Hepatocyte (in vitro differentiated cells): ENCODE data around the gene CD34. TPM values are rescaled to one million over a fixed set of nuclear protein-coding genes. Genes with fewer than 3 reads are reported as not detected.

Source experiments
- DNase-seq: peaks from one replicate; pipeline ENCODE4 v3.0.0-alpha.2; 2016; ENCODE audit warnings: low spot score
- H2AFZ ChIP-seq: fragments of 200-600 bp; sonication (generic); 2 replicates; pipeline ENCODE4 v1.6.0; 2016; ENCODE audit warnings: antibody characterized with exemption, mild to moderate bottlenecking
- H3K27ac ChIP-seq: fragments of 200-600 bp; sonication (generic); 2 replicates; pipeline ENCODE4 v1.5.1; 2016; ENCODE audit warnings: mild to moderate bottlenecking
- H3K27me3 ChIP-seq: fragments of 200-600 bp; sonication (generic); 2 replicates; pipeline ENCODE4 v1.6.1; 2016
- H3K36me3 ChIP-seq: fragments of 200-600 bp; sonication (generic); replicated peaks from 2 replicates; pipeline ENCODE4 v1.5.1; 2016; ENCODE audit warnings: low read depth; ENCODE audit not compliant: insufficient read depth
- H3K4me1 ChIP-seq: fragments of 200-600 bp; sonication (generic); 2 replicates; pipeline ENCODE4 v1.5.1; 2016; ENCODE audit warnings: mild to moderate bottlenecking, moderate library complexity; ENCODE audit not compliant: insufficient read depth
- H3K4me2 ChIP-seq: fragments of 200-600 bp; sonication (generic); 2 replicates; pipeline ENCODE4 v1.6.0; 2016
- H3K4me3 ChIP-seq: fragments of 200-600 bp; sonication (generic); 2 replicates; pipeline ENCODE4 v1.5.1; 2016; ENCODE audit warnings: mild to moderate bottlenecking
- H3K79me2 ChIP-seq: fragments of 200-600 bp; sonication (generic); 2 replicates; pipeline ENCODE4 v1.6.0; 2017; ENCODE audit warnings: mild to moderate bottlenecking
- H3K9me2 ChIP-seq: fragments of 200-600 bp; sonication (generic); replicated peaks from 2 replicates; pipeline ENCODE4 v1.6.0; 2017; ENCODE audit warnings: mild to moderate bottlenecking; ENCODE audit not compliant: insufficient read depth
- H3K9me3 ChIP-seq: fragments of 200-600 bp; sonication (generic); 2 replicates; pipeline ENCODE4 v1.5.1; 2016; ENCODE audit warnings: low read depth, mild to moderate bottlenecking
- H4K20me1 ChIP-seq: fragments of 200-600 bp; sonication (generic); 2 replicates; pipeline ENCODE4 v1.6.0; 2016; ENCODE audit warnings: mild to moderate bottlenecking; ENCODE audit not compliant: insufficient read depth, poor library complexity, severe bottlenecking
- EZH2 ChIP-seq: fragments of 200-600 bp; sonication (generic); IDR thresholded peaks from 2 replicates; pipeline ENCODE4 v1.6.1; 2016; ENCODE audit warnings: antibody characterized with exemption, mild to moderate bottlenecking, borderline replicate concordance
- EZH2phosphoT487 ChIP-seq: fragments of 200-600 bp; sonication (generic); IDR thresholded peaks from one replicate; pipeline ENCODE4 v1.6.1; 2018; ENCODE audit warnings: antibody characterized with exemption, mild to moderate bottlenecking, low read depth, moderate library complexity; ENCODE audit not compliant: unreplicated experiment, severe bottlenecking
- WGBS: methylation state at CpG from one replicate; pipeline ENCODE4 v1.1.6; 2016; ENCODE audit warnings: low lambda C conversion rate; ENCODE audit errors: missing lambda C conversion rate; 5-methylcytosine and 5-hydroxymethylcytosine counted together
- polyA plus RNA-seq: library from polyadenylated mRNA; unstranded; fragments of >200 nt; fragmentation: Nextera tagmentation; extraction: Ambion mirVana; gene quantifications from 2 replicates; pipeline ENCODE4 v1.2.1, GENCODE V29; 2016
- total RNA-seq: library from RNA; depleted of rRNA; stranded (reverse); fragments of >200 nt; gene quantifications from 2 replicates; pipeline ENCODE4 v1.2.3, GENCODE V29; 2014
- TF ChIP-seq, protein P1 (sequence below): fragments of 200-600 bp; sonication (generic); IDR thresholded peaks from 2 replicates; pipeline ENCODE4 v1.5.1; 2016; ENCODE audit warnings: antibody characterized with exemption, mild to moderate bottlenecking; ENCODE audit not compliant: poor library complexity

The CD34 gene
- total and polyA plus RNA-seq, 2 experiments from 2014 or later, result 0.90 to 2.4 TPM

DNA sequence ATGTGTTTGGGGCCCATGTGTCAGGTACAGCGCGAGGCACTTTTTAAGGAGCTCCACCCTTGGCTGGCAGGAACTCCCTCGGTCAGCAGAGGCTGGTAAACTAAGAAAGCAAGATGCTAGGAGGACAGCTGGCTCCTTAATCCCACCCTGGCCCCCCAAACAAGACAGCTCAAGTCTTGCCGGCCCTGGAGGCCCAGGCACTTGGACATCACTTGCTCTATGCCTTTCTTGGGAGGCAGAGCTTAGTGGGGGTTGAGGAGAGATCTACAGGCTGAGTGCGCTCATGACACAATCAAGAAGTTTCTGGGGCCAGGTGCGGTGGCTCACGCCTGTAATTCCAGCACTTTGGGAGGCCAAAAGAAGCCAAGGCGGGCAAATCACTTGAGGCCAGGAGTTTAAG is 78.1 kb downstream of the CD34 start:
- H3K79me2 ChIP-seq, result peaks cover 7% of the 10 kb centered on the region
- H3K27ac ChIP-seq, result no peak overlapping the region
- H3K4me1 ChIP-seq, result peaks cover 5% of the 10 kb centered on the region

DNA sequence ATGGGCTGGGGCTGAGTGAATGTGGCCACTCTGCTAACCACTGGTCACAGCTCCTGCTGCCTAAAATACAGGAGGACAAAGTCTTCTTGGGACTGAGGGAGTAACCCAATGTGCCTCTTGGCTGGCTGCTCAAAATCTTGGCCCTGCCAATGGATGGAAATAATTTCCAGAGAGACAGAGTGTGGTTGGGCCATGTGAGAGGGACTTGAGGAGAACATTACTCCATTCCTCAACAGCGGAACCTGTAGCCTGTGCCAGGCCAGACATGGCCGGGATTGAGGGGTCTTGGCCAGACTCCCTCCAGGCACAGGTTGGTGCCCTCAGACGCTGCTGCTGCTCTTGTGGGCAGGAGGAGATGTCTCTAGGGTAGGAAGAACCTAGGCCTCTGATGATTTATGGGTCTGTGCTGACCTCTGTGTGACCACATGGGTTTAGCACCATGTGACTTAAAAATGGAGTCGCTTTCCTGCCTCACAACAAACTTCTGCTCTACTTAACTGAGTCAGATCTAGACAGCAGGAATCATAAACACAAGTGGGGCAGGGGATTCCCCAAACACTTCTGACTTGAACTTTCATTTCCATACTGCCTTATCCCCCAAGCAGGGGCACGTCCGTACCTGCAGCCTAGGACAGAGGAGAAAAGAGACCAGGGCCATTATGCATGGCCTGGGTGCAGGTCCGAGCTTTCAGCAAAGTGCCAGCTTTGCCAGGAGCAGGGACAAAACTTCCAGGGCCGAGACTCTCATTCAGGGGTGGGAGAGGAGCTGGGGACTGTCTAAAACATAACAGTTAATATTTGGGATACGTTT is 79.2 kb downstream of the CD34 start:
- no peaks in the 10 kb centered on the region for H3K9me2 ChIP-seq
- peaks cover 7% of the 10 kb centered on the region for H3K79me2 ChIP-seq
- H3K27me3 ChIP-seq, result no peaks in the 10 kb centered on the region
- TF ChIP-seq EZH2, result no peak
- TF ChIP-seq, protein P1, sequence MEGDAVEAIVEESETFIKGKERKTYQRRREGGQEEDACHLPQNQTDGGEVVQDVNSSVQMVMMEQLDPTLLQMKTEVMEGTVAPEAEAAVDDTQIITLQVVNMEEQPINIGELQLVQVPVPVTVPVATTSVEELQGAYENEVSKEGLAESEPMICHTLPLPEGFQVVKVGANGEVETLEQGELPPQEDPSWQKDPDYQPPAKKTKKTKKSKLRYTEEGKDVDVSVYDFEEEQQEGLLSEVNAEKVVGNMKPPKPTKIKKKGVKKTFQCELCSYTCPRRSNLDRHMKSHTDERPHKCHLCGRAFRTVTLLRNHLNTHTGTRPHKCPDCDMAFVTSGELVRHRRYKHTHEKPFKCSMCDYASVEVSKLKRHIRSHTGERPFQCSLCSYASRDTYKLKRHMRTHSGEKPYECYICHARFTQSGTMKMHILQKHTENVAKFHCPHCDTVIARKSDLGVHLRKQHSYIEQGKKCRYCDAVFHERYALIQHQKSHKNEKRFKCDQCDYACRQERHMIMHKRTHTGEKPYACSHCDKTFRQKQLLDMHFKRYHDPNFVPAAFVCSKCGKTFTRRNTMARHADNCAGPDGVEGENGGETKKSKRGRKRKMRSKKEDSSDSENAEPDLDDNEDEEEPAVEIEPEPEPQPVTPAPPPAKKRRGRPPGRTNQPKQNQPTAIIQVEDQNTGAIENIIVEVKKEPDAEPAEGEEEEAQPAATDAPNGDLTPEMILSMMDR, result no peak
- TF ChIP-seq EZH2phosphoT487, result no peak
- peaks cover 16% of the 10 kb centered on the region for H3K4me1 ChIP-seq
- H3K36me3 ChIP-seq, result no peaks in the 10 kb centered on the region
- H3K4me3 ChIP-seq, result no peak overlapping the region
- H2AFZ ChIP-seq, result no peak overlapping the region
- no peaks in the 10 kb centered on the region for H4K20me1 ChIP-seq
- DNase-seq, result no peak
- 89% methylated on average over 9 of the region's 9 CpGs for WGBS
- no peak overlapping the region for H3K27ac ChIP-seq
- H3K9me3 ChIP-seq, result no peaks in the 10 kb centered on the region
- no peak overlapping the region for H3K4me2 ChIP-seq

More for the DNA sequence above, 78.1 kb downstream of the CD34 start:
- no peaks in the 10 kb centered on the region for H3K36me3 ChIP-seq
- H3K4me3 ChIP-seq, result no peak overlapping the region
- H3K9me3 ChIP-seq, result no peaks in the 10 kb centered on the region
- 97% methylated on average over 8 of the region's 8 CpGs for whole genome bisulfite sequencing
- H4K20me1 ChIP-seq, result no peaks in the 10 kb centered on the region
- no peaks in the 10 kb centered on the region for H3K27me3 ChIP-seq
- no peak for DNase-seq
- H3K4me2 ChIP-seq, result no peak overlapping the region
- TF ChIP-seq EZH2 (no peak), EZH2phosphoT487 (no peak)
- TF ChIP-seq, protein P1, result no peak
- no peaks in the 10 kb centered on the region for H3K9me2 ChIP-seq
- no peak overlapping the region for H2AFZ ChIP-seq

Other genes with a start within 250 kb of the CD34 start
- 228 and 235 TPM in 2 replicates for gene CD46, start 159.1 kb downstream of the CD34 start, total RNA-seq
- gene CD46, start 159.1 kb downstream of the CD34 start, polyA plus RNA-seq, result 176 and 192 TPM in 2 replicates